ENCODE measurements around the gene MSH5.
A peak's percentile ranks its signal among the peaks of the same experiment; 100 is the strongest.
"Not testable (repeated sequence)": the region's sequence is repeated elsewhere in the genome, so short reads cannot be mapped to it uniquely, and the experiment has no call there.

Gene MSH5

DNA sequence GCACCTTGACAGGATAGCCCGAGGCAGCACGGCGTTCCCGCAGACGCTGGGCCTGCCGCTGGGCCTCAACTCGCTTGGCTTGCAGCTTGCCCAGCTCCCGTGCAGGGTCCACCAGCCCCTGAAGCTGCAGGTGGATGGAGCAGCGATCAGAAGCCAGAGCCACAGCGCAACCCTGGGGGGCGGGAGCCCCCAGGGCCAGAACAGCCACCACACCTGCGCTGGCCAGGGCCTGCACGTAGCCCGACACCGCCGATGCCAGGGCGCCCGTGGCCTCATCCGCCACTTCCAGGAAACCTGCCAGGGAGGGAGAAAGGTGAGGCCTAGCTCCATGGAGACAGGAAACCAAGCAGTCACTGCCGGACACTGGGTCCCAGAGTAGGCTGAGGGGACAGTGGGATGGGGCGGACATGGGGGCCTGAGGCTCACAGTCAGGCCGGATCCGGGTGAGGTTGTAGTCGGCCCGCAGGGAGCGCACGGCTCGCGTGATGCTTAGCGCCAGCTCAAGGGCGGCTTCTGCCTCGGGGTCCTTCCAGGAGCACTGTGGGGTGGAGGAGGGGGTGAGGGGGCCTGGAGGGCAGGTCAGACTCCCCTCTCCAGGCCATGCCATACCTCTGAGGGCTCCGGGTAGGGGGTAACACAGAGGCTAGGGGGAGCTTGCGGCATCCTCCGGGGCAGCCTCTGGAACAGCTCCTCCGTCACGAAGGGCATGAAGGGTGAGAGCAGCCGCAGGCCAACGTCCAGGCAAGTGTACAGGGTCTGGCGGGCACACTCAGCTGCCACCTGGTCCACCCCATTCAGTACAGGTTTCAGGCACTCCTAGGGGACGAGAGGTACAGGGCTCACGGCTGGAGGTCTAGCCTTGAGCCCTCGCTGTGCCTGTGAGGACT lies 39.4 kb downstream of the MSH5 start:
- Mint-ChIP-seq H3K9me3 (no peaks in the 10 kb centered on the region), H3K27ac (no peak overlapping the region), H3K27me3 (no peaks in the 10 kb centered on the region), H3K4me3 (no peak overlapping the region), H3K4me1 (peaks cover 17% of the 10 kb centered on the region), H3K36me3 (peaks cover 21% of the 10 kb centered on the region)
- ATAC-seq (ENCODE audit: low read depth) (no peak), DNase-seq (ENCODE audit: low spot score in 2 of 2) (no peak)

DNA sequence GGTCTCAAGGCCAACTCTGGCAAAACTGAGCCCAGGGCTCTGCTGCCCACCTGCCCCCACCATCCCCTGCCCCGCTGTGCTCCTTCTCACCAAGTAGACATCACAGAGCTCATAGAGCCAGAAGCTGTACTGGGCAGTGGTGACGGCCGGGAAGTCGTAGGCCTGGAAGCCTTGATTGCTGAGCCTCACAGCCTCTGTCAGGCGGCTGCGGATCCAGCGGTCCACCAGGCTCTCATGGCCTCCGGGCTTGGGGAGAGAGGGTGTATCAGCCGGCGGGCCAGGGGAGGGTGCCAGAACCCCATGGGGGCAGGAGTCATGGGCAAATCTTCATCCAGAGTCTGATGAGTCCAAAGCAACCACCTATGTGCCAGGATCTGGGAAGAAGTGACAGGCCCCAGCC lies 40.1 kb downstream of the MSH5 start:
- DNase-seq (ENCODE audit: low spot score in 2 of 2) (no peak), ATAC-seq (ENCODE audit: low read depth) (no peak)
- Mint-ChIP-seq H3K9me3 (no peaks in the 10 kb centered on the region), H3K4me1 (peaks cover 20% of the 10 kb centered on the region), H3K36me3 (peaks cover 27% of the 10 kb centered on the region), H3K27me3 (no peaks in the 10 kb centered on the region), H3K27ac (no peak overlapping the region), H3K4me3 (no peak overlapping the region)

DNA sequence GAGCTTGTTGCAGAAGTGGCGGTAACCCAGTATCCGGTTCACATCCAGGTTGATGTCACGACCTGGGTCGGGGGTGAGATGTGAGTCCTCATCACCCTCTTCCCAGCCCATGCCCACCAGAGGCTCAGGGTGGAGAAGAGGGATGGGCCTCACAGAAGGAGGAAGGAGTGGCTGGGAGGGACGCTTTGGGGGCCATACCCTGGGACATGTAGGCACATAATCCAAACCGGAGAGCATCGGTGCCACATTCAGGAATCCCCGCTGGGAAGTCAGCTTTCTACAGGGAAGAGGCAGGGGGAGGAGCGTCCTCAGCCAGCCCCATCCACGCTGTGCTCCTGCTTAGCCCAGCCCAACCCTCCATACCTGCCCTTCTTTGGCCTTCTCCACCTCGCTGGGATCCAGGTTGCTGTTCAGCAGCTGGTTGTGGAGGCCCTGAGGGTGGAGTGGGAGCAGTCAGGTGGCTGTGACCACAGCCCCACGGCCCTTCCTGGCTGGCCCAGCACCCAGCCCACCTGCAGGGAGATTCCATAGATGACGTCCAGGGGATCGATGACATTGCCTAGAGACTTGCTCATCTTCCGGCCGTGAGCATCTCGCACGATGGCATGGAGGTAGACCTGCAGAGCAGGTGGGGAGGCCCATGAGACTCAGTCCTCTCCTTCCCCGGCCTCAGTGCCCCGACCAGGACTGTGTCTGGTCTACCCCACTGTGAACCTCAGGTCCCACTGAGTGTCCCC lies 40.9 kb downstream of the MSH5 start:
- Mint-ChIP-seq H3K27ac (no peak overlapping the region), H3K36me3 (peaks cover 27% of the 10 kb centered on the region), H3K4me3 (no peak overlapping the region), H3K4me1 (peaks cover 15% of the 10 kb centered on the region), H3K9me3 (no peaks in the 10 kb centered on the region), H3K27me3 (no peaks in the 10 kb centered on the region)
- ATAC-seq (ENCODE audit: low read depth) (no peak), DNase-seq (ENCODE audit: low spot score in 2 of 2) (no peak)

DNA sequence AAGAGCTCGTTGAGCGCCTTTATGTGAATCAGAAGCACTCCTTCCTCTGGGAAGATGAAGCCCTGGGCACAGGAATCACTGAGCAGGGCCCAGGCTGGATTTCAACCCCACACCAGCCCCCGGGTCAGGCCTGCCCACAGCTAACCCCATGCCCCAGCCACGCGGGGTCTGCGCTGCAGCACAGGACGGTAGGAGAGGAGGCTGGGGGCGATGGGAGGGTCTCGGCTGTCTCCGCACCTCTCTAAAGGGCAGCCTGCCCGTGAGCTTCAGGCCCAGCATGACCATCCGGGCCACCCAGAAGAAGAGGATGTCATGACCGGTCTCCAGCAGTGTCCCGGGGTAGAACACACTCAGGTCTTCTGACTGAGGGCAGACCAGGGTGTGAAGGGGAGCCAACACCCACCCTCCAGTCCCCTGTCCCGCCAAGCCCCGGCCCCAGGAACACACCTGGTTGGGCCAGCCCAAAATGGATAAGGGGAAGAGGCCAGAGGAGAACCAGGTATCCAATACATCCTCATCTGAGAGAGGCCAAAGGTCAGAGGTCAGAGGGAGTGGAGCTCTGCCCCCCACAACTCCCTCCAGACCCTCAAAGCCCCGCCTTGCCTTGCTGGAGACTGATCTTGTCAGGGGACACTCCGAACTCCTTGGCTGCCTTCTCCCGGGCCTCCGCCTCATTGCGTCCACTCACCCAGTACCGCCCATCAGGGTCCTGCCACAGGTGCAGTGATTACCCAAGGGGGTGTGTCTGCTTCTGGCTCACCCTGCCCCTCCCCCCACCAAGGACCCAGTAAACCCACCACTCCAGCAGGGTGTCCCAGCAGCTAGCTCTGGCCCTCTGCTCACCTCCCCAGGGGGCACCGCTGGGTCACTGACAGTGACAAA lies 41.7 kb downstream of the MSH5 start:
- ATAC-seq (ENCODE audit: low read depth) (no peak), DNase-seq (ENCODE audit: low spot score in 2 of 2) (no peak)
- peaks cover 12% of the 10 kb centered on the region for H3K4me1 Mint-ChIP-seq
- no peak overlapping the region for H3K27ac Mint-ChIP-seq
- no peak overlapping the region for H3K4me3 Mint-ChIP-seq
- no peaks in the 10 kb centered on the region for H3K9me3 Mint-ChIP-seq
- H3K36me3 Mint-ChIP-seq, result peaks cover 27% of the 10 kb centered on the region
- no peaks in the 10 kb centered on the region for H3K27me3 Mint-ChIP-seq

DNA sequence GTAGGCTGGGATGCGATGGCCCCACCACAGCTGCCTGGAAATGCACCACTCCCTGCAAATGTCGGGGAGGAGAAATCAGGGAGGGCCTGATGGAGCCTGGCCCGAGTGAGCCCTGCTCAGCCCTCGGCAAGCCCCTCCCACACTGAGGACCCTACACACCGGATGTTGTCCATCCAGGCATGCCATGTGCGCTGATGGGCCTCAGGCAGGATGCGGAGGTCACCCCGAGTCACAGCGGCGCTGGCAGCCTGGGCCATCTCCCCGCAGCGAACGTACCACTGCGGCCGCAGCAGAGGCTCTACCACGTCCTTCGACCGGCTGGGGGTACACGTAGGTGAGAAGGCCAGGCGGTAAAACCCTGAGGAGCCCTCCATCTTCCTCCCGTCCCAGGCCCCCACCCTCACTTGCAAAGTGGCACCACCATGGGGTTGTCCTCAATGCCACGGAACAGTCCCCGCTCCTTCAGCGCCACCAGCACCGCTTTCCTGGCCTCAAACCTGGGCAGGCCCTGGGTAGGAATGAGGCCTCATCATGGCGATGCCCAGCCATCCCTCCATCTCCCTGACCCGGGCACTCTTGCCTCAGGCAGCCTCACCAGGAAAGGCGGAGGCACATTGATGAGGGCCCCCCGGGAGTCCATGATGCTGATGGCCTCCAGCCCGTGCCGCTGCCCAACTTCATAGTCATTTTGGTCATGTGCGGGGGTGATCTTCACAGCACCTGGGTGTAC lies 42.5 kb downstream of the MSH5 start:
- peaks cover 27% of the 10 kb centered on the region for H3K36me3 Mint-ChIP-seq
- no peak overlapping the region for H3K4me3 Mint-ChIP-seq
- H3K4me1 Mint-ChIP-seq, result peaks cover 6% of the 10 kb centered on the region
- no peaks in the 10 kb centered on the region for H3K9me3 Mint-ChIP-seq
- DNase-seq (ENCODE audit: low spot score in 2 of 2) (no peak), ATAC-seq (ENCODE audit: low read depth) (no peak)
- no peaks in the 10 kb centered on the region for H3K27me3 Mint-ChIP-seq
- H3K27ac Mint-ChIP-seq, result no peak overlapping the region

DNA sequence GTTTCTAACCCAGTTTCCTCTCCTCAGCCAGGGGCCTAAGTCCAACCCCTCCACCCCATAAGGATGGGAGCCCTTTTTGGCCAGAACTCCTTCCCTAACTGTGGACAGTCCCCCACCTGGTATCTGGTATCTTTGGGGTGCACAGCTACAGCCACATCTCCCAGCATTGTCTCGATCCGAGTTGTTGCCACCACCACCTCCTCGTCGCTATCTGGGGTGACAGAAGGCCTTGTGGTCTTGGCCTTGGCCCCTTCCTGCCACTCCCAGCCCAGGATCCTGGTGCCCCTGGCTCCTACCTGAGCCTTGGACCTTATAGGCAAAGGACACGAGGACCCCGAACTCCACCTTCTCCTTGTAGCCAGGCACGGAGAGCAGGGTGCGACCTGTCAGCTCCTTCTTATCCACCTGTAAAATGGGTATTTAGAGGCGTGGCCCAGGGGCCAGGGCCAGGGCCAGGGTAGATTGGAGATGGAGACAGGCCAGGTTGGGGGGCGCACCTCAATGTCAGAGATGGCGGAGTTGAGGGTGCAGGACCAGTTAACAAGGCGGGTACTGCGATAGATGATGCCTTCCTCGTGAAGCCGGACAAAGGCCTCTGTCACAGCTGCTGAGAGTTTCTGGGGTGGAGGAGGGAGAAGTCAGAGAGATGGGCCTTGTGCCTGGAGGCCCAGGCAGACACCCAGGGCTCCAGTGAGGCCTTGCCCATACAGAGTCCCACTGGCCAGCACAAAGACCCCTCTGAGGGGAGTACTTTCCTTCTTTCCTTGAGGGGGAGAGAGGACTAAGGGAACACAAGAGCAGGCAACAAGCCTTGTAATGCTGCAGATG lies 44.5 kb downstream of the MSH5 start:
- no peaks in the 10 kb centered on the region for H3K9me3 Mint-ChIP-seq
- H3K27ac Mint-ChIP-seq, result peak overlapping the region; percentile 67
- H3K36me3 Mint-ChIP-seq, result peaks cover 27% of the 10 kb centered on the region
- no peak for ATAC-seq (ENCODE audit: low read depth)
- no peak for DNase-seq (ENCODE audit: low spot score in 2 of 2)
- no peak overlapping the region for H3K4me3 Mint-ChIP-seq
- H3K4me1 Mint-ChIP-seq, result peaks cover 6% of the 10 kb centered on the region
- no peaks in the 10 kb centered on the region for H3K27me3 Mint-ChIP-seq

DNA sequence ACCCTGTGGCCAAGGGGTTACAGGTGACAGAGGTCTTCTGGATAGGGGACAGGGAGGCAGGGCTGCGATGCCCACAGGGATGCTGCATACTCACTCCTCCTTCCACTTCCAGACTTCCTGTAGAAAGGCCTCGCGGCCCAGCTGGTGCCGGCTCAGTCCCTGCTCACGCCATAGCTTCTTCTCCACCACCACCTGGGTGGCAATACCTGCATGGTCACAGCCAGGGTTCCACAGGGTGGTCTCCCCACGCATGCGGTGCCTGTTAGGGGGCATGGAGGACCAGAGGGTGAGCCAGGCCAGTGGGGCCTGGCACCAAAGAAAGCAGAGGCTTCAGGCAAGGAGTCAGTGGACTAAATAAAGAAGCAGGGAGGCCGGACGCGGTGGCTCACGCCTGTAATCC lies 45.7 kb downstream of the MSH5 start:
- H3K36me3 Mint-ChIP-seq, result peaks cover 25% of the 10 kb centered on the region

DNA sequence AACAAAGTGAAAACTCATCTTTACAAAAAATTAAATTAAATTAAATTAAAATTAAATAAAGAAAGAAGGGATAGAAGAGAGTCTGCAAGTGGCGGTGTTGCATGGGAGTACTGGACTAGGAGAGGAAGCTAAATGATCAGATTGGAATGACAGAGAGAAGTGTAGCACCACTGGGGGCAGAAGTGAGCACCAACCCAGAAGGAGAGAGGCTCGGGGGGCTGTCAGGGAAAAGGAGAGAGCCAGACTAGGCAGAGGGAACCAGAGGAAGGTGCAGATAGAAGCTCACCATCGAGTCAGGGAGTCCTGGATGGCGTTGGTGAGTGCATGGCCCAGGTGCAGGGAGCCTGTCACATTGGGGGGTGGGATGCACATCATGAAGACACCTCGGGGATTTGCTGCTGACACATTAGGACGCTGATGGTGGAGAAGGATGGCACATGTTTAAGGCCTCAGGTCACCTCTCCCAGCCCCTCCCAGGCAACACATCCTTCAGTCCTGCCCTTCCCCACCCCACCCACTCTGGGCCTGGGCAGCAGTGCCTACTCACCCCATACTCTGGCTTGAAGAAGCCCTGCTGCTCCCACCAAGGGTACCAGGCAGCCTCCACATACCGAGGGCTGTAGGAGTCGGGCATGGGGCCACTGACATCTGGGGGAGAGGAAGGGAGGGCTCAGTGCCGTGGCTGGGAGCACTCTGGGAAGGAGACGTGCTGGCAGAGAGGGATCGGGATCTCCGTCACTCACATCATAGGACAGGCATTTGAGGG lies 51.7 kb downstream of the MSH5 start:
- Mint-ChIP-seq H3K27ac (no peak overlapping the region), H3K36me3 (peaks cover 12% of the 10 kb centered on the region), H3K9me3 (no peaks in the 10 kb centered on the region), H3K27me3 (no peaks in the 10 kb centered on the region), H3K4me1 (peaks cover 24% of the 10 kb centered on the region), H3K4me3 (no peak overlapping the region)
- no peak for ATAC-seq (ENCODE audit: low read depth)
- DNase-seq (ENCODE audit: low spot score in 2 of 2), result peak in 1 of 2 donors; percentile 12

More for the DNA sequence above, 45.7 kb downstream of the MSH5 start:
- ATAC-seq (ENCODE audit: low read depth) (no peak), DNase-seq (ENCODE audit: low spot score in 2 of 2) (no peak)
- H3K27ac Mint-ChIP-seq, result peak overlapping the region; percentile 28
- peaks cover 10% of the 10 kb centered on the region for H3K4me1 Mint-ChIP-seq
- no peaks in the 10 kb centered on the region for H3K9me3 Mint-ChIP-seq
- H3K4me3 Mint-ChIP-seq, result no peak overlapping the region
- no peaks in the 10 kb centered on the region for H3K27me3 Mint-ChIP-seq

DNA sequence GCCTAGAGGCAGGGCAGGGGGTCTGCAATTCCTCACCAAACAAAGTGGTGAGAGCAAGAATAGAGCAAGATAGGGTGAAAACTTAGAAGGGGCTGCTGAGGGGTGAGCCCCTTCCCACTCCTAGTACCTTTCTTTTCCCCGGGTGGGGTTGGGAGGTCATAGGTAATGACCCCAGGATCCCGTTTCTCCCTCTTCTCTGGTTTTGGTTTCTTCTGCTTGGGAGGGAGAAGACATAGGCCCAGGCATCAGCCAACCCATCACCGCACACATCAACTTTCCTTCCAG lies 52.2 kb downstream of the MSH5 start:
- H3K36me3 Mint-ChIP-seq, result peaks cover 12% of the 10 kb centered on the region
- H3K27ac Mint-ChIP-seq, result peak overlapping the region; percentile 22
- DNase-seq (ENCODE audit: low spot score in 2 of 2), result no peak
- H3K4me1 Mint-ChIP-seq, result peaks cover 26% of the 10 kb centered on the region
- no peaks in the 10 kb centered on the region for H3K27me3 Mint-ChIP-seq
- H3K4me3 Mint-ChIP-seq, result no peak overlapping the region
- no peaks in the 10 kb centered on the region for H3K9me3 Mint-ChIP-seq
- no peak for ATAC-seq (ENCODE audit: low read depth)

DNA sequence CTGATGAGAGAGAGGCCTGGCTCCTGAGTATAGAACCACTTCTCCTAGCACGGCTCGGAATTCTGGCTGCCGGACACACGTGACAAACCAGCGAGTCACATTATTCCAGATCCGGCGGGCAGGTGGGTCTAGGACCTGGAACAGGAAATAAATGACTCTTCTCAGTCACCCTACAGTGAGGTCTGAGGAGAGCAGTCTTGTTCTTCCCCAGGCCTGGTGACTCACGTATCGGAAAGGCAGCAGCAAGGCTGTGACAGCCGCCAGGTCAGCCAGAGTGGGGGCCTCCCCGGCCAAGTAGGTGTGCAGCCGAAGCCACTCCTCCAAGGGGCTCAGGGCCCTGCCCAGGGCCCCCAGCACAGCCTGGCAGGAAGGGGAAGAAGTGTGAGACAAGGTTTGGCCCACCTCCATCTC lies 53.0 kb downstream of the MSH5 start:
- Mint-ChIP-seq H3K27me3 (no peaks in the 10 kb centered on the region), H3K9me3 (no peaks in the 10 kb centered on the region), H3K36me3 (peaks cover 12% of the 10 kb centered on the region), H3K4me1 (peaks cover 31% of the 10 kb centered on the region), H3K27ac (peak overlapping the region; percentile 22), H3K4me3 (no peak overlapping the region)
- no peak for DNase-seq (ENCODE audit: low spot score in 2 of 2)
- ATAC-seq (ENCODE audit: low read depth), result no peak

DNA sequence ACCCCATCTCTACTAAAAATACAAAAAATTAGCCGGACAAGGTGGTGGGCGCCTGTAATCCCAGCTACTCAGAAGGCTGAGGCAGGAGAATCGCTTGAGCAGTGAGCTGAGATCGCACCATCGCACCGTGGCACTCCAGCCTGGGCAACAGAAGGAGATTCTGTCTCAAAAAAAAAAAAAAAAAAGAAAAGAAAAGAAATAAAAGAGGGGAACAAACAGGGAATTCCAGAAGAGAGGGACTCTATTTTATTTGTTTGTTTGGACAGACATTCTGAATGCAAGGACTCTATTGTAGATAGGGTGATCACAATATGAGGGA lies 54.1 kb downstream of the MSH5 start:
- Mint-ChIP-seq H3K27ac (peak overlapping the region; percentile 61), H3K36me3 (peaks cover 12% of the 10 kb centered on the region), H3K4me1 (peaks cover 33% of the 10 kb centered on the region)

DNA sequence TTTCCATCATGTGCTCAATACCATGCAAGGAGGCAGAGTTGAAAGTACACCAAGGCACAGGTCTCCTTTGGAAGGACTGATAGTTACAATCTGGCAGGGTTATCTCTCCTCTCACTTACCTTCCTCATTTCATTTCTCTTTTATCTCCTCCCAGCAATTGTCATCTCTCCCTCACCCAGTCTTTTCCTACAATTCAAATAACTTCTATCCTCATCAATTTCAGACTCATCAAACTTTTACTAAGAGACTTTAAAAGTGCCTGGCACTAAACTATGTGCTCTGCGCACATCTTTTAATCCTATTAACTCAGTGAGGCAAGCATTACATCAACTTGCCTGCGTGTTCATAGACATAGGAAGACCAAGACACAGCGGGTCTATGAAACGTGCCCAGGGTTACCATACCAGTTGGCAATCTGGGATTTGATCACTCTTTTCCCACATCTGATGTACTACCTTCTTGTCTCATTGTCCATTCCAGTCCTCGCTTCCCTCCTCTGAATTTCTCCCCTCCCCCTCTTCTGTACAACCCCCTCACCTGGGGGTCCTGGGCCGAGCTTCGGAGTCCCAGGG lies 54.6 kb downstream of the MSH5 start:
- H3K4me3 Mint-ChIP-seq, result peak overlapping the region; percentile 87
- peaks cover 12% of the 10 kb centered on the region for H3K36me3 Mint-ChIP-seq
- H3K9me3 Mint-ChIP-seq, result no peaks in the 10 kb centered on the region
- no peaks in the 10 kb centered on the region for H3K27me3 Mint-ChIP-seq
- peaks cover 29% of the 10 kb centered on the region for H3K4me1 Mint-ChIP-seq
- H3K27ac Mint-ChIP-seq, result peak overlapping the region; percentile 61
- DNase-seq (ENCODE audit: low spot score in 2 of 2), result no peak
- no peak for ATAC-seq (ENCODE audit: low read depth)

More for the DNA sequence above, 54.1 kb downstream of the MSH5 start:
- H3K9me3 Mint-ChIP-seq; ATAC-seq (ENCODE audit: low read depth); H3K27me3 Mint-ChIP-seq; DNase-seq (ENCODE audit: low spot score in 2 of 2): not testable (repeated sequence)
- H3K4me3 Mint-ChIP-seq, result peak overlapping the region; percentile 87
